GM13976 (cell line): ENCODE results near the gene GALNT14.

Source experiments
- DNase-seq: peaks from one replicate; pipeline ENCODE4 v3.0.0; 2012; ENCODE audit warnings: low spot score
- in situ Hi-C: fragments of 300-500 bp; cut with MboI; formaldehyde crosslinking; loops from one replicate; pipeline ENCODE4 v1.12.0; 2022; ENCODE audit warnings: low sequenced_read_pairs, mixed read lengths, inconsistent platforms; ENCODE audit not compliant: unreplicated experiment
- TF ChIP-seq, protein P1 (sequence below): IDR thresholded peaks from 2 replicates; pipeline ENCODE4 v1.5.1; 2012; ENCODE audit warnings: borderline replicate concordance, mild to moderate bottlenecking; ENCODE audit not compliant: insufficient read depth; ENCODE audit errors: extremely low read depth, missing control alignments, control extremely low read depth

GALNT14 gene

DNA sequence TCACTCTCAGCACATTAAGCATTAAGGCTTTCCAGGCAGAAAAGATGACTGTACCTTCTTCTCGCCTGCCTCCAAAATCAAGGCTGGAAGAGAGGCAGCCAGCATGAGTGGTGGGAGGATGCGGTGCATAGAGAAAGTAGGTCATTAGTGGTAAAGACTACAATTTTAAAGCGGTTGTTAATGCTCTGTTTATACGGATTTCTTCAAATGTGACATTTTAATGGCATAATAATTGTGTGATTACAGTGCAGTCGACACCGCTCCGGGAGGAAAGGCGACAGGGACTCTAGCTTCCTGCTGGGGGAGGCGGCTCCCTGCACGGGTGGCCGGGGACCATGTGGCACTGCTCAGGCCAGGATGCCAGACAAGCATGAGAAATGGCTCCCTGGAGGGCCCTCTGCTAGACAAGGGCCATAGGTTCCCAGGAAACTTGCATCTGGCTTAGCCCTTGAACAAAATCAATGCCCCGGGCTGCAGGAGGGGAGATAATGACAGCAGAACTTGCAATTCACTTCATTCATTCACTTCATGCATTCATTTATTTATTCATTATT, 129.6 kb downstream of the GALNT14 start:
- in situ Hi-C loops, result no loop called here
- TF ChIP-seq, protein P1, sequence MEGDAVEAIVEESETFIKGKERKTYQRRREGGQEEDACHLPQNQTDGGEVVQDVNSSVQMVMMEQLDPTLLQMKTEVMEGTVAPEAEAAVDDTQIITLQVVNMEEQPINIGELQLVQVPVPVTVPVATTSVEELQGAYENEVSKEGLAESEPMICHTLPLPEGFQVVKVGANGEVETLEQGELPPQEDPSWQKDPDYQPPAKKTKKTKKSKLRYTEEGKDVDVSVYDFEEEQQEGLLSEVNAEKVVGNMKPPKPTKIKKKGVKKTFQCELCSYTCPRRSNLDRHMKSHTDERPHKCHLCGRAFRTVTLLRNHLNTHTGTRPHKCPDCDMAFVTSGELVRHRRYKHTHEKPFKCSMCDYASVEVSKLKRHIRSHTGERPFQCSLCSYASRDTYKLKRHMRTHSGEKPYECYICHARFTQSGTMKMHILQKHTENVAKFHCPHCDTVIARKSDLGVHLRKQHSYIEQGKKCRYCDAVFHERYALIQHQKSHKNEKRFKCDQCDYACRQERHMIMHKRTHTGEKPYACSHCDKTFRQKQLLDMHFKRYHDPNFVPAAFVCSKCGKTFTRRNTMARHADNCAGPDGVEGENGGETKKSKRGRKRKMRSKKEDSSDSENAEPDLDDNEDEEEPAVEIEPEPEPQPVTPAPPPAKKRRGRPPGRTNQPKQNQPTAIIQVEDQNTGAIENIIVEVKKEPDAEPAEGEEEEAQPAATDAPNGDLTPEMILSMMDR, result no peak

DNA sequence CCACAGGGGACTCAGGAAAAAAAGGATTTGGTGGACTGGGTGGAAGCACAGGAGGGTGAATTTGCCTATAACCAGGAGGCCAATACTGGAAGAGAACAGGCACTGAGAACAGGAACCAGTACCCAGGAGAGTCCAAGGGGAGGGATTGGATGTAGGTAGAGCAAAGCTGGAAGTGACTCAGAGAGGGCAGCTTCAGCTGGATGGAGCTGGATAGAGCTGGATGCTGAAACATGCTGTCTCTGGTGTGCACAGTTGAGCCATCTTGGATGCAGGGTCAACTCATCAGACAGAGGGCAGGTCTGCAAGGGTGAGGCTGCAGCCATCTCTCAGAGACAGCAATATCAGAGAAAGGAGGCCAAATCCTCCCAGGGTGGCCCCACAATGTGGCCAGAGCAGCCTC, 134.0 kb downstream of the GALNT14 start:
- TF ChIP-seq, protein P1, result no peak
- in situ Hi-C loops, result no loop called here
- DNase-seq, result no peak

More for the DNA sequence above, 129.6 kb downstream of the GALNT14 start:
- no peak for DNase-seq

DNA sequence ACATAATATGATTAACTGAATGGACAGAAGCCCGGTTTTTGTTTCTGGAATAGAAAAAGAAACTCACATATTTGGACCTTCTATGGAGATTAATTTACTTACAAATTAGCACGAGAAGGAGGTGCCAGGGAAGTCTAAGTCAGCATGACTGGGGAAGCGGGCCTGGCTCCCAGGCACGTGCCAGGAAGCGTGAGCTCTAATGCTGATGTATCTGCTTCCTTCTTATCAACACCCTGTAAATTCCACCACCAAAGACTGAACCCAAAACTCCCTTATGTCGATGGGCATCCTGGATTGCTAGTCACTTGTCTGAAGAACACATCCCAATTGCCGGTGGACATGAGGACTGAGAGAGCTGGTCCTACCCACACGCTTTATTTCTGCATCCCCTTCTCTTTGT, 134.5 kb downstream of the GALNT14 start:
- TF ChIP-seq, protein P1, result no peak
- in situ Hi-C loops, result no loop called here
- no peak for DNase-seq

DNA sequence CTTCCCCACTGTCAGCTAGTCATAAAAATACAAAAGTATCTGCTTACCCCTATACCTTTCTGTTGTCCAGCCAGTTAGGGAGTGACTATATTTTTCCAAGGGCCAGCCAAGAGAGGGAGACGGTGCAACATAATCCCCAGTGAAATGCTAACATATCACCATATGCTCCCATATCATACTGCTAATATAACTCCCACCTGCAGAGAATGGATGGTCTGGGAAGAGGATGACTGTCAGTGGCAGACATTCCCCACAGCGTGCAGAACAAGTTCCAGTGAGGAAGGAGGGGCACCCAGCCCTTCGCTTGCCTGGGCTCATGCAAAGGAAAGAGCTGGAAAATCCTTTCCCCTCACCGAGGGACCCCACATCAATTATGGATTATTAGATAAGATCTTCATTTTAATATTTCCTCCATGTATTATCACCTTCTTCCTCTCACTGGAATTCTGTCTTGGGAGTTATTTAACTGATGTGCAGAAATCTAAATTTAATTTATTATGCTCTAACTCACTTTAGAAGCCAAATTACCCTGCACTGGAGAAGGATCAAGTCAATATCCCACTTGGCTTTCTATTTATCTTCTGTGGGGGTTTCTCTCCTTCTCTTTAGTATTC, 135.6 kb downstream of the GALNT14 start:
- no peak for DNase-seq
- TF ChIP-seq, protein P1, result no peak
- in situ Hi-C loops, result no loop called here

DNA sequence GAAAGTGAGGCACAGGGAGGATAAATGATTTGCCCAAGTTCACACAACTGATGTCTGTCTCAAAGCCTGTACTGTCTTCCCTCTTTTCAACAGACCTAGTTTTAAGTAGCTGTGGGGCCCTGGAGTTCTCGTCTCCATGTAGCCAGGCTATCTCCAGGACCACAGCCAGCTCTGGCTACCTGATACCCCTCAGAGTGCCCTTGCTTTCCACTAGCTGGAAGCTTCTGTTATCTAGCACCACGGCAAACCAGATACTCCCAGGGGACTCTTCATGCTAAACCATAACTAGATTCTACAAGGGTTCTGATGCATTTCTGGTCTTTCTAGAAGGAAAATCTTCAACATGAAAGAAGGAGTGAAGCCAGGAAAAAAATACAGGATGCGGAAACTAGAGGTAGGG, 137.3 kb downstream of the GALNT14 start:
- TF ChIP-seq, protein P1, result no peak
- DNase-seq, result no peak
- in situ Hi-C loops, result no loop called here

DNA sequence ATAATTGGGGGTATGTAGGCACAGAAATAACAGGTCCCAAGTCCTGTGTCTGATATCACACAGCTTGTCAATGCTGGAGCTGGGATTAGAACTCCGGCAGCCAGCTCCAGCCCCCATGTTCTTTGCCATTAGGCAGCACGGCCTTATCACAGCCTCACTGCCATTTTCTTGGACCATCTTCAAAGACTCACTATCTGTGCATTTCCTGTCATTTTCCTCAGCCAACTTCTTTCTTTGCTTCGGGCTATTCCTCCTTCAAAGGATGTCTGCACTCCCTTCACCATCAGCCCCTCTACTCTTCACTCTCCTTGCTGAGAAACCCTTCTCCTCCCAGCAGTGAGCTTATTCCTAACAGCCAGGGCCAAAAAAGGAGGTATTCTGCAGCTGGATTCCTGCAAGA, 139.6 kb downstream of the GALNT14 start:
- in situ Hi-C loops, result no loop called here
- TF ChIP-seq, protein P1, result no peak
- DNase-seq, result no peak
